HCT116 (cell line): ENCODE data around the gene ZNF521. TPM values are rescaled to one million over a fixed set of nuclear protein-coding genes. Genes with fewer than 3 reads are reported as not detected.

Experiments used
- ATAC-seq: fragments of 200-7000 bp; cut with Tn5 transposase; 2 replicates; pipeline ENCODE4 v1.9.1; 2020; ENCODE audit warnings: mild to moderate bottlenecking, moderate library complexity
- BruUV-seq: library from RNA; stranded (reverse); fragments of 400-500 nt; replicated peaks from 2 replicates; lab custom pipeline; 2021; lab: Mats Ljungman, UMichigan
- CTCF ChIA-PET: fragments of 300-600 bp; sonication (Branson Sonifier 250); formaldehyde crosslinking; loops from one replicate; lab custom pipeline; 2021; ENCODE audit warnings: antibody characterized with exemption; lab: Charles Lee
- POLR2A ChIA-PET: fragments of 300-600, 350-600 bp; sonication (Branson Sonifier 250); formaldehyde crosslinking; loops from one replicate; lab custom pipeline; 2021; ENCODE audit warnings: antibody characterized with exemption; lab: Charles Lee
- RAD21 ChIA-PET, 2 experiments: fragments of 300-600 bp; sonication (Branson Sonifier 250); formaldehyde crosslinking; loops; one replicate each; lab custom pipeline; 2023; ENCODE audit warnings: low total read pairs in 2 of 2; ENCODE audit not compliant: uncharacterized antibody in 2 of 2, unreplicated experiment in 2 of 2, low non-redundant PET in 1 of 2; lab: Charles Lee
- DNase-seq: peaks from one replicate; pipeline ENCODE4 v3.0.0-alpha.2; 2010; ENCODE audit warnings: low read depth, low spot score
- H2AFZ ChIP-seq: fragments of 200-600 bp; shearing (Covaris generic), sonication (generic); 2 replicates; pipeline ENCODE4 v1.6.1; 2017; ENCODE audit warnings: low read depth, mixed run types, mixed read lengths, antibody characterized with exemption, low read length; ENCODE audit not compliant: poor library complexity, severe bottlenecking
- H3K27ac ChIP-seq: 2 replicates; pipeline ENCODE4 v1.5.1; 2012; ENCODE audit warnings: low read depth, low read length
- H3K27me3 ChIP-seq: fragments of 200-600 bp; sonication (generic); 2 replicates; pipeline ENCODE4 v1.6.1; 2016; ENCODE audit warnings: mixed run types, low read length, mixed read lengths; ENCODE audit not compliant: insufficient read depth
- H3K36me3 ChIP-seq, 2 experiments: fragments of 200-500 bp in 1 of 2; fragments of 200-600 bp in 1 of 2; sonication (Bioruptor generic) in 1 of 2; sonication (generic) in 1 of 2; 2 replicates each; pipeline versions ENCODE4 v1.5.1 to v1.6.1; 2014 to 2016; ENCODE audit warnings: low read length in 2 of 2, inconsistent platforms in 1 of 2, mixed read lengths in 1 of 2, mixed run types in 1 of 2; ENCODE audit not compliant: insufficient read depth in 2 of 2, control insufficient read depth in 1 of 2
- H3K4me1 ChIP-seq, 2 experiments: fragments of 200-600 bp in 1 of 2; sonication (generic) in 1 of 2; 2 replicates each; pipeline versions ENCODE4 v1.5.1 to v1.6.1; 2012 to 2017; ENCODE audit warnings: low read length in 2 of 2, inconsistent platforms in 1 of 2, mild to moderate bottlenecking in 1 of 2, mixed read lengths in 1 of 2, mixed run types in 1 of 2, moderate library complexity in 1 of 2; ENCODE audit not compliant: insufficient read depth in 2 of 2, control insufficient read depth in 1 of 2
- H3K4me2 ChIP-seq: fragments of 200-600 bp; sonication (generic); 2 replicates; pipeline ENCODE4 v1.6.1; 2017; ENCODE audit warnings: mixed run types, low read length, mixed read lengths
- H3K4me3 ChIP-seq, 2 experiments: fragments of 200-600 bp in 1 of 2; sonication (generic) in 1 of 2; replicated peaks in 1 of 2; 2 replicates each; pipeline ENCODE4 v1.5.1; 2011 to 2016; ENCODE audit warnings: low read length in 2 of 2, control low read depth in 1 of 2, low read depth in 1 of 2, mild to moderate bottlenecking in 1 of 2, mixed read lengths in 1 of 2, mixed run types in 1 of 2
- H3K79me2 ChIP-seq: fragments of 200-600 bp; sonication (generic); 2 replicates; pipeline ENCODE4 v1.6.1; 2017; ENCODE audit warnings: mild to moderate bottlenecking, mixed run types, low read length, moderate library complexity, mixed read lengths; ENCODE audit not compliant: insufficient read depth
- H3K9ac ChIP-seq: fragments of 200-600 bp; sonication (generic); 2 replicates; pipeline ENCODE4 v1.6.1; 2016; ENCODE audit warnings: low read length, mixed read lengths
- H3K9me2 ChIP-seq: fragments of 200-600 bp; sonication (generic), shearing (Covaris generic); 2 replicates; pipeline ENCODE4 v1.6.1; 2017; ENCODE audit warnings: mixed run types, mild to moderate bottlenecking, moderate library complexity; ENCODE audit not compliant: insufficient read depth
- H3K9me3 ChIP-seq, 2 experiments: fragments of 200-500 bp in 1 of 2; fragments of 200-600 bp in 1 of 2; sonication (Bioruptor generic) in 1 of 2; sonication (generic) in 1 of 2; 2 replicates each; pipeline ENCODE4 v1.6.1; 2014 to 2017; ENCODE audit warnings: low read length in 2 of 2, mixed read lengths in 2 of 2, inconsistent platforms in 1 of 2, low read depth in 1 of 2, mild to moderate bottlenecking in 1 of 2, mixed run types in 1 of 2, moderate library complexity in 1 of 2; ENCODE audit not compliant: control insufficient read depth in 1 of 2, insufficient read depth in 1 of 2
- H4K20me1 ChIP-seq: fragments of 200-600 bp; sonication (generic), shearing (Covaris generic); 2 replicates; pipeline ENCODE4 v1.6.1; 2017; ENCODE audit warnings: mixed run types, mild to moderate bottlenecking, moderate library complexity; ENCODE audit not compliant: insufficient read depth
- ATF3 ChIP-seq: IDR thresholded peaks from 2 replicates; pipeline ENCODE4 v1.6.1; 2012
- CBX3 ChIP-seq: IDR thresholded peaks from 2 replicates; pipeline ENCODE4 v1.6.1; 2012; ENCODE audit warnings: low read depth
- CEBPB ChIP-seq: IDR thresholded peaks from 2 replicates; pipeline ENCODE4 v1.6.1; 2012; ENCODE audit warnings: low read depth
- EGR1 ChIP-seq: IDR thresholded peaks from 2 replicates; pipeline ENCODE4 v1.6.1; 2012; ENCODE audit warnings: low read depth
- ELF1 ChIP-seq: IDR thresholded peaks from 2 replicates; pipeline ENCODE4 v1.6.1; 2012; ENCODE audit warnings: low read depth, borderline replicate concordance
- EZH2phosphoT487 ChIP-seq: fragments of 200-600 bp; IDR thresholded peaks from 2 replicates; pipeline ENCODE4 v1.6.1; 2018; ENCODE audit warnings: antibody characterized with exemption, borderline replicate concordance
- FOSL1 ChIP-seq: IDR thresholded peaks from 2 replicates; pipeline ENCODE4 v1.6.1; 2012; ENCODE audit warnings: low read depth
- JUND ChIP-seq: IDR thresholded peaks from 2 replicates; pipeline ENCODE4 v1.6.1; 2012
- POLR2A ChIP-seq: IDR thresholded peaks from 2 replicates; pipeline ENCODE4 v1.7.0; 2011; ENCODE audit warnings: borderline replicate concordance; ENCODE audit not compliant: insufficient read depth, insufficient read length; ENCODE audit errors: extremely low read depth
- POLR2AphosphoS5 ChIP-seq: IDR thresholded peaks from 2 replicates; pipeline ENCODE4 v1.6.1; 2011; ENCODE audit warnings: mild to moderate bottlenecking, low read depth, low read length, moderate library complexity
- RAD21 ChIP-seq: IDR thresholded peaks from 2 replicates; pipeline ENCODE4 v1.6.1; 2012; ENCODE audit warnings: low read depth, mild to moderate bottlenecking
- SIN3A ChIP-seq: IDR thresholded peaks from 2 replicates; pipeline ENCODE4 v1.6.1; 2012; ENCODE audit warnings: low read depth
- SP1 ChIP-seq: IDR thresholded peaks from 2 replicates; pipeline ENCODE4 v1.6.1; 2012; ENCODE audit warnings: low read depth
- SRF ChIP-seq: IDR thresholded peaks from 2 replicates; pipeline ENCODE4 v1.6.1; 2012; ENCODE audit warnings: low read depth
- TCF7L2 ChIP-seq: IDR thresholded peaks from 2 replicates; pipeline ENCODE4 v1.7.0; 2011; ENCODE audit warnings: borderline replicate concordance, inconsistent platforms; ENCODE audit not compliant: insufficient read depth, insufficient read length; ENCODE audit errors: extremely low read depth
- ZBTB33 ChIP-seq: IDR thresholded peaks from 2 replicates; pipeline ENCODE4 v1.6.1; 2011; ENCODE audit warnings: mild to moderate bottlenecking, low read length, moderate library complexity; ENCODE audit not compliant: insufficient replicate concordance; ENCODE audit errors: extremely low read depth
- ZFX ChIP-seq: fragments of 450-650 bp; IDR thresholded peaks from 2 replicates; pipeline ENCODE4 v1.6.1; 2017
- ZNF274 ChIP-seq: fragments of 200-500 bp; sonication (Bioruptor generic); IDR thresholded peaks from 2 replicates; pipeline ENCODE4 v1.6.1; 2014; ENCODE audit warnings: mild to moderate bottlenecking, low read depth, low read length, inconsistent platforms
- intact Hi-C: fragments of 100-400 bp; cut with micrococcal nuclease; formaldehyde crosslinking; loops from 2 replicates; pipeline ENCODE4 v1.10.0; 2022
- total RNA-seq: library from RNA; stranded (reverse); gene quantifications from one replicate; pipeline ENCODE4 v1.2.1, GENCODE V29; 2021; ENCODE audit not compliant: unreplicated experiment
- TF ChIP-seq, protein P1 (sequence below): IDR thresholded peaks from 2 replicates; pipeline ENCODE4 v1.6.1; 2012
- TF ChIP-seq, protein P2 (sequence below), 3 experiments: fragments of 200-600 bp in 1 of 3; sonication (generic) in 1 of 3; IDR thresholded peaks in 2 of 3; conservative IDR thresholded peaks in 1 of 3; 2 replicates each; pipeline ENCODE4 v1.5.1; 2012 to 2017; ENCODE audit warnings: low read depth in 2 of 3, low read length in 2 of 3, antibody characterized with exemption in 1 of 3, borderline replicate concordance in 1 of 3, control low read depth in 1 of 3, mild to moderate bottlenecking in 1 of 3, mixed read lengths in 1 of 3, mixed run types in 1 of 3, moderate library complexity in 1 of 3; ENCODE audit not compliant: insufficient read depth in 1 of 3

The ZNF521 gene
- total RNA-seq, 1 experiment from 2014 or later, result 0.10 TPM

DNA sequence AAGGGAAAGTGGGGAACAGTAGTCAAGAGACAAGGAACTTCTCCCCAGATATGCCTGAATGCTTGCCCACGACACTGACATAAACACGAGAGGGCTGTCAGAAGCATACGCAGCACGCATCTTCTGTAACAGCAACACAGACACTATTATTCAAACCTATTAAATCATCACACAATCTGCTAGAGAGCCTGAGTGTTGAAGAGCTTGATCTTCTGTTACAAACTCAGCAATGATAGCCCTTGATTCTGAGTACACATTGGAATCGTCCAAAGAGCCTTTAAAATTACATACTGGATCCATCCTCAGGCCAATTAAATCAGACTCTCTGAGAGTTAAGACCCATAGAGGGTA is 111.6 kb downstream of the ZNF521 start:
- H3K9ac ChIP-seq, result no peak overlapping the region
- no peak overlapping the region for H3K4me3 ChIP-seq
- ChIA-PET POLR2A (no interaction called here), RAD21 (no interaction called here), CTCF (no interaction called here)
- H3K27ac ChIP-seq, result no peak overlapping the region
- no peaks in the 10 kb centered on the region; a peak in 1 of 4 replicates for H3K9me3 ChIP-seq
- no peaks in the 10 kb centered on the region for H3K36me3 ChIP-seq
- no peaks in the 10 kb centered on the region for H3K9me2 ChIP-seq
- no peaks in the 10 kb centered on the region for H3K4me1 ChIP-seq
- H4K20me1 ChIP-seq, result no peaks in the 10 kb centered on the region; the same call in 1 of the 2 replicates
- no peak overlapping the region for H3K4me2 ChIP-seq
- intact Hi-C loops, result no loop called here
- no peaks in the 10 kb centered on the region; the same call in 1 of the 2 replicates for H3K27me3 ChIP-seq
- BruUV-seq, result no TSS peak
- TF ChIP-seq JUND (no peak), SP1 (no peak), CEBPB (no peak), ELF1 (no peak), ZFX (no peak), RAD21 (no peak), ZBTB33 (no peak), SIN3A (no peak), SRF (no peak), POLR2A (no peak), EZH2phosphoT487 (no peak), EGR1 (no peak), TCF7L2 (no peak), ATF3 (no peak), FOSL1 (no peak), POLR2AphosphoS5 (no peak), CBX3 (no peak), ZNF274 (no peak)
- TF ChIP-seq, protein P1, sequence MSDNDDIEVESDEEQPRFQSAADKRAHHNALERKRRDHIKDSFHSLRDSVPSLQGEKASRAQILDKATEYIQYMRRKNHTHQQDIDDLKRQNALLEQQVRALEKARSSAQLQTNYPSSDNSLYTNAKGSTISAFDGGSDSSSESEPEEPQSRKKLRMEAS, result no peak
- TF ChIP-seq, protein P2, sequence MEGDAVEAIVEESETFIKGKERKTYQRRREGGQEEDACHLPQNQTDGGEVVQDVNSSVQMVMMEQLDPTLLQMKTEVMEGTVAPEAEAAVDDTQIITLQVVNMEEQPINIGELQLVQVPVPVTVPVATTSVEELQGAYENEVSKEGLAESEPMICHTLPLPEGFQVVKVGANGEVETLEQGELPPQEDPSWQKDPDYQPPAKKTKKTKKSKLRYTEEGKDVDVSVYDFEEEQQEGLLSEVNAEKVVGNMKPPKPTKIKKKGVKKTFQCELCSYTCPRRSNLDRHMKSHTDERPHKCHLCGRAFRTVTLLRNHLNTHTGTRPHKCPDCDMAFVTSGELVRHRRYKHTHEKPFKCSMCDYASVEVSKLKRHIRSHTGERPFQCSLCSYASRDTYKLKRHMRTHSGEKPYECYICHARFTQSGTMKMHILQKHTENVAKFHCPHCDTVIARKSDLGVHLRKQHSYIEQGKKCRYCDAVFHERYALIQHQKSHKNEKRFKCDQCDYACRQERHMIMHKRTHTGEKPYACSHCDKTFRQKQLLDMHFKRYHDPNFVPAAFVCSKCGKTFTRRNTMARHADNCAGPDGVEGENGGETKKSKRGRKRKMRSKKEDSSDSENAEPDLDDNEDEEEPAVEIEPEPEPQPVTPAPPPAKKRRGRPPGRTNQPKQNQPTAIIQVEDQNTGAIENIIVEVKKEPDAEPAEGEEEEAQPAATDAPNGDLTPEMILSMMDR (IDR thresholded peaks at IDR 0.05 in 2 of 3, conservative IDR thresholded peaks at IDR 0.05 in 1 of 3; ENCODE audit: borderline replicate concordance in 1 of 3, insufficient read depth in 1 of 3, low read depth in 2 of 3, low read length in 2 of 3), result no peak
- ATAC-seq, result no peak
- no peak for DNase-seq
- H2AFZ ChIP-seq, result no peak overlapping the region
- no peaks in the 10 kb centered on the region for H3K79me2 ChIP-seq
